ENCODE data around the gene LLGL2.

The LLGL2 gene

GRCh38 chr17:75549246-75550138 lies 24.0 kb downstream of the LLGL2 start:
- DNase-seq (ENCODE audit: low read depth in 2 of 2, low spot score in 1 of 2) = no peak

- no peak for DNase-seq (ENCODE audit: low read depth in 2 of 2, low spot score in 1 of 2)
Observed at GRCh38 chr17:75550139-75550465, 24.6 kb downstream of the LLGL2 start.

- no peak for DNase-seq (ENCODE audit: low read depth in 2 of 2, low spot score in 1 of 2)
Observed at GRCh38 chr17:75551266-75551665, 25.8 kb downstream of the LLGL2 start.

GRCh38 chr17:75552425-75553294 lies 27.2 kb downstream of the LLGL2 start:
- no peak for DNase-seq (ENCODE audit: low read depth in 2 of 2, low spot score in 1 of 2)

GRCh38 chr17:75553295-75554110 lies 28.0 kb downstream of the LLGL2 start:
- no peak for DNase-seq (ENCODE audit: low read depth in 2 of 2, low spot score in 1 of 2)

GRCh38 chr17:75555679-75556153 lies 30.2 kb downstream of the LLGL2 start:
- DNase-seq (ENCODE audit: low read depth in 2 of 2, low spot score in 1 of 2) = no peak

GRCh38 chr17:75557075-75557851 lies 31.8 kb downstream of the LLGL2 start:
- no peak for DNase-seq (ENCODE audit: low read depth in 2 of 2, low spot score in 1 of 2)

- DNase-seq (ENCODE audit: low read depth in 2 of 2, low spot score in 1 of 2) = no peak
Observed at GRCh38 chr17:75557852-75558665, 32.6 kb downstream of the LLGL2 start.

GRCh38 chr17:75558666-75559530 lies 33.4 kb downstream of the LLGL2 start:
- DNase-seq (ENCODE audit: low read depth in 2 of 2, low spot score in 1 of 2) = no peak

GRCh38 chr17:75559958-75560533 lies 34.5 kb downstream of the LLGL2 start:
- DNase-seq (ENCODE audit: low read depth in 2 of 2, low spot score in 1 of 2) = no peak

- DNase-seq (ENCODE audit: low read depth in 2 of 2, low spot score in 1 of 2) = no peak
Observed at GRCh38 chr17:75561927-75562603, 36.6 kb downstream of the LLGL2 start.

GRCh38 chr17:75563063-75563758 lies 37.7 kb downstream of the LLGL2 start:
- no peak for DNase-seq (ENCODE audit: low read depth in 2 of 2, low spot score in 1 of 2)

GRCh38 chr17:75564195-75564594 lies 38.7 kb downstream of the LLGL2 start:
- no peak for DNase-seq (ENCODE audit: low read depth in 2 of 2, low spot score in 1 of 2)

- no peak for DNase-seq (ENCODE audit: low read depth in 2 of 2, low spot score in 1 of 2)
Observed at GRCh38 chr17:75565066-75565465, 39.6 kb downstream of the LLGL2 start.

GRCh38 chr17:75565618-75566017 lies 40.1 kb downstream of the LLGL2 start:
- no peak for DNase-seq (ENCODE audit: low read depth in 2 of 2, low spot score in 1 of 2)

GRCh38 chr17:75566416-75566815 lies 40.9 kb downstream of the LLGL2 start:
- DNase-seq (ENCODE audit: low read depth in 2 of 2, low spot score in 1 of 2) = no peak

GRCh38 chr17:75566834-75567233 lies 41.3 kb downstream of the LLGL2 start:
- no peak for DNase-seq (ENCODE audit: low read depth in 2 of 2, low spot score in 1 of 2)

Data from stimulated activated CD8-positive, alpha-beta memory T cell treated with anti-CD3 and anti-CD28 coated beads, Interleukin-4, amount 100 ng/mL, for 4 hours (primary cell).